ENCODE measurements around the gene SDK2. TPM values are rescaled to one million over a fixed set of nuclear protein-coding genes. Genes with fewer than 3 reads are reported as not detected.

The SDK2 gene
- total RNA-seq, 4 donors from 2014 or later: 1.4 to 6.8 (median 3.3) TPM

DNA sequence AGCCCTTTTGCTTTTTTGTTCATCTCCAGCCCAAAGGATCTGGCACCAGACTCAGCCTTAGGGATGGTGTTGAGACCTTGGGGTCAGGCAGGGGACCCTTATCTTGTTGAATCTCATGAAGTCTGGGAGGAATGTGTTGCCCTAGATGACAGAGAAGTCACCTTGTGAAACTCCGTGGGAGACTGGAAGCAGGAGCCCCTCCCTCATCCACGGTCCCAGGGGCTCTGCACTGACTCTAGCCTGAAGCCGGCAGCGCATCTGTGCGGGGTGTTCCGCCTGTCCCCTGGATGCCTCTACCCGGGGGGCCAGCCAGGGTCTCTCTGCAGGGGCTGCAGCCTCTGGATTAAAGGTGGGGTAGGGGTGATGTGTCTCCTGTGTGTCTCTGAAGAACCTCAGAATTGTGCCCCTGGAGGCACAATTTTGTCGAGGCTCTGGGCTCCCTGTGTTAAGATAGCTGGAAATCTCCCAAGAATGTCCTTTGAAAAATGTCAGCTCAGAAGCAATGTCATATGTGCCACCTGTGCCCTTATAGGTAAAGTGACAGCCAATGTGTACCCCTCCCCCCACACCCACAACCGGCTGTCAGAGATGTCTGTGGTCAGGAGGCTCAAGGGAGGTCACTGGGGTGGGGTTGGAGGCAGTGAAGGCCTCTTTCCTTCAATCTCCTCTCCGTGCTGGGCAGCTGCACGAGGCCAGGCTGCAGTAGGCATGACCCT lies 300.3 kb downstream of the SDK2 start:
- H3K27ac ChIP-seq: peak overlapping the region; percentile 65
- TF ChIP-seq, protein P1, sequence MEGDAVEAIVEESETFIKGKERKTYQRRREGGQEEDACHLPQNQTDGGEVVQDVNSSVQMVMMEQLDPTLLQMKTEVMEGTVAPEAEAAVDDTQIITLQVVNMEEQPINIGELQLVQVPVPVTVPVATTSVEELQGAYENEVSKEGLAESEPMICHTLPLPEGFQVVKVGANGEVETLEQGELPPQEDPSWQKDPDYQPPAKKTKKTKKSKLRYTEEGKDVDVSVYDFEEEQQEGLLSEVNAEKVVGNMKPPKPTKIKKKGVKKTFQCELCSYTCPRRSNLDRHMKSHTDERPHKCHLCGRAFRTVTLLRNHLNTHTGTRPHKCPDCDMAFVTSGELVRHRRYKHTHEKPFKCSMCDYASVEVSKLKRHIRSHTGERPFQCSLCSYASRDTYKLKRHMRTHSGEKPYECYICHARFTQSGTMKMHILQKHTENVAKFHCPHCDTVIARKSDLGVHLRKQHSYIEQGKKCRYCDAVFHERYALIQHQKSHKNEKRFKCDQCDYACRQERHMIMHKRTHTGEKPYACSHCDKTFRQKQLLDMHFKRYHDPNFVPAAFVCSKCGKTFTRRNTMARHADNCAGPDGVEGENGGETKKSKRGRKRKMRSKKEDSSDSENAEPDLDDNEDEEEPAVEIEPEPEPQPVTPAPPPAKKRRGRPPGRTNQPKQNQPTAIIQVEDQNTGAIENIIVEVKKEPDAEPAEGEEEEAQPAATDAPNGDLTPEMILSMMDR (IDR thresholded peaks at IDR 0.05): no peak
- TF ChIP-seq POLR2AphosphoS5 (IDR thresholded peaks at IDR 0.05) (no peak), EP300 (IDR thresholded peaks at IDR 0.05) (no peak), POLR2A (IDR thresholded peaks at IDR 0.05) (no peak)
- DNase-seq (ENCODE audit: low spot score in 2 of 2): peak in 1 of 2 donors; percentile 71
- H3K9me3 ChIP-seq: no peaks in the 10 kb centered on the region
- peaks cover 40% of the 10 kb centered on the region for H3K4me1 ChIP-seq
- 53% methylated on average over 3 of the region's 11 CpGs for WGBS
- no peaks in the 10 kb centered on the region for H3K27me3 ChIP-seq
- H3K36me3 ChIP-seq: no peaks in the 10 kb centered on the region
- no peak overlapping the region for H3K4me3 ChIP-seq

DNA sequence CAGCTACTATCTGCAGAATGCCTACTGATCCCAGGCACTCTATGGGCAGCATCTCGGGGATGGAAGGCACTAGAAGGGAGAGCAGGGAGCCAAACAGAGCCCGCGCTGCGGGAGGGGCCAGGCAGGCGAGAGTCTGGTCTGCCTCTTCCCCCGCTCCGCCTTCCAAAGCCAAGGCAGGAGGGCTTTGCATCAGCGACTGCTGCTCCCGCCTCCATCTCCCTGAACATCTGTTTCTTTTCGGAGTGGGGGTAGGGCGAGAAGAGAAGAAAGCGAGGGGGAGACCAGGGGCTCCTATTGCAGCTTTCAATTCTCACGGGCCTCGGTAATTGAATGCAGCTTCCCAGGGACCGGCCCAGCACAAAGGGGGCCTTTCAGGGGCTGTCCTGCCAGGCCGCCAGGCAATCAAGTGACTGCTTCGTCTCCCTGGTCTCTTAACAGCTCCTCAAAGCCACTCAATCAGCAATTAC lies 301.0 kb downstream of the SDK2 start:
- Histone ChIP-seq H3K4me3 (no peak overlapping the region), H3K27ac (peak overlapping the region; percentile 65), H3K36me3 (no peaks in the 10 kb centered on the region), H3K4me1 (peaks cover 44% of the 10 kb centered on the region), H3K27me3 (no peaks in the 10 kb centered on the region), H3K9me3 (no peaks in the 10 kb centered on the region)
- TF ChIP-seq POLR2AphosphoS5 (IDR thresholded peaks at IDR 0.05): no peak
- TF ChIP-seq, protein P1 (IDR thresholded peaks at IDR 0.05): no peak
- no peak for TF ChIP-seq EP300 (IDR thresholded peaks at IDR 0.05)
- TF ChIP-seq POLR2A (IDR thresholded peaks at IDR 0.05): no peak
- 63% methylated on average over 15 of the region's 17 CpGs for WGBS
- DNase-seq (ENCODE audit: low spot score in 2 of 2): peak in 1 of 2 donors; percentile 88

DNA sequence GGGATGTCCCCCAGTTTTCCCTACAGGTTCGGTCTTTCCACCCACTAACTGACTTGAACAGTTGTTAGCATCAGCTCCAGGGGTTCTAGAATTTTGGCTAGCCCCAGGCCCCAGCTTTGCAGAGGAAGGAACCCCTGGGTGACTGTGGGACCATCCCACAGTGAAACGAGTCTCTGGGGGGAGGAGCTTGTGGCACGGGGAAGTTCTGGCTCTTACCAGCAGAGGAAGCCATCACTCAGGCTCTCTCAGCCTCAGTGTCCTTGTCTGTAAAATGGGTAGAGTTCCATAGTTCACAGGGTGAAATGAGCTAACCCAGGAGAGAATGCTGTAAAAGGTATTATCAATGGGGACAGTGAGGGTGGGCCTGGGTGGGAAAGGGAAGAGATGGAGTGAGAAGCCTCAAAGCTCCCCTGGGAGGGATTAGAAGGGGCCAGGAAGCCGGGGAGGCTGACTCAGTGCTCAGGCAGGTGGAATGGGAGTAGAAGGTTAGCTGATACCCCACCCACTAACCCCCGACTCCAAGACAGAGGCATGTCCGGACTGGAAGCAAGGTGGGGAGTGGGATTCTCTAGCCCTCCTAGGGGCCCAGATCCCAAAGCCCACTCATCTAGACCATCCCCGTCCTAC lies 301.6 kb downstream of the SDK2 start:
- no peak for TF ChIP-seq EP300 (IDR thresholded peaks at IDR 0.05)
- TF ChIP-seq POLR2A (IDR thresholded peaks at IDR 0.05): no peak
- no peak for TF ChIP-seq POLR2AphosphoS5 (IDR thresholded peaks at IDR 0.05)
- TF ChIP-seq, protein P1 (IDR thresholded peaks at IDR 0.05): no peak
- Histone ChIP-seq H3K4me1 (peaks cover 48% of the 10 kb centered on the region), H3K27me3 (no peaks in the 10 kb centered on the region), H3K9me3 (no peaks in the 10 kb centered on the region), H3K4me3 (no peak overlapping the region), H3K36me3 (no peaks in the 10 kb centered on the region), H3K27ac (peak overlapping the region; percentile 65)
- DNase-seq (ENCODE audit: low spot score in 2 of 2): no peak
- WGBS: 27% methylated on average over 6 of the region's 7 CpGs

DNA sequence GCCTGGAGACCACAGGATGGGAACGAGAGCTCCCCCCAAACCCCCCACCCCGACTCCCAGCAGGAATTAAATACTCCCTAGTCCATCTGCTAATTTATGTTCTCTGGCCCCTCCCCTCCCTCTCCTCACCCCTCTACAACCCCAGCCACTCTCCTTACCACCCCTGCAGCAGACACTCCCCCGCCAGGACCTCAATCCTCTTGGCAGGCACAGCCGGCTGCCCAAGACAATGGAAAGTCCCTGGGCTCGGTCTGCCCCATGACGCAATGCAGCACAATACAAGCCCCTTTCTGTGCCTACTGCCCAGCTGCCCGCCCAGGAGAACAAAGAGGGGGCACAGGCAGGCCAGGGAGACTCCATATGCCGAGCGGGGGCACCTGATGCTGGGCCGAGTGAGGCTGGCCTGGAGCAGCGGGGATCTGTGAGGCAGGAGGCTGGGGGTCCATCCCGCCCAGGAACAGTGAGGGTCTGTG lies 302.2 kb downstream of the SDK2 start:
- Histone ChIP-seq H3K4me3 (no peak overlapping the region), H3K27ac (peak overlapping the region; percentile 65), H3K9me3 (no peaks in the 10 kb centered on the region), H3K36me3 (no peaks in the 10 kb centered on the region), H3K27me3 (no peaks in the 10 kb centered on the region), H3K4me1 (peaks cover 48% of the 10 kb centered on the region)
- WGBS: 49% methylated on average over 12 of the region's 12 CpGs
- TF ChIP-seq POLR2AphosphoS5 (IDR thresholded peaks at IDR 0.05) (no peak), EP300 (IDR thresholded peaks at IDR 0.05) (no peak), POLR2A (IDR thresholded peaks at IDR 0.05) (no peak)
- TF ChIP-seq, protein P1 (IDR thresholded peaks at IDR 0.05): no peak
- peak in 1 of 2 donors; percentile 82 for DNase-seq (ENCODE audit: low spot score in 2 of 2)
